Measurements from ENCODE around the gene SMIM35.

The SMIM35 gene

DNA sequence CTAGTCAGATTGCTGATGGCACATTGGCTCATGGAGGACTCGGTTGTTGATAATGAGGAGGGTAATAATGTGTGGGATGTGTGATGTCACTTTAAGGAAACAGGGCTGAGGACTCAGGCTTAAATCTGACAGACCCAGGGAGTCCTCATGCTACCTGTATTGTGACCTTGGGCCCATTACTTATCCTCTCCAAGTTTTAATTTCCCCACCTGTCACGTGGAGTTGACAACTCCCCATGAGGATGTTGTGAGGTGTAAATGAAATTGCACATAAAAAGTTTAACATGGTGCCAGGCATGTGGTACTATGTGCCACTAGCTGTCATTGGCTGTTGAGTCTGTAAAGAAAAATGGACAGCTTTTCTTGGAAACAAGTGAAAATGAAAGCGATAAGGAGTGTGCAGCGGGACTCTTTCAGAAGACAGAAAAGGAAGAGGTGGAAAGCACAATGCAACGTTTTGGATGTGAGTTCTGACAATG is 85.2 kb downstream of the SMIM35 start:
- FAIRE-seq, result no peak

DNA sequence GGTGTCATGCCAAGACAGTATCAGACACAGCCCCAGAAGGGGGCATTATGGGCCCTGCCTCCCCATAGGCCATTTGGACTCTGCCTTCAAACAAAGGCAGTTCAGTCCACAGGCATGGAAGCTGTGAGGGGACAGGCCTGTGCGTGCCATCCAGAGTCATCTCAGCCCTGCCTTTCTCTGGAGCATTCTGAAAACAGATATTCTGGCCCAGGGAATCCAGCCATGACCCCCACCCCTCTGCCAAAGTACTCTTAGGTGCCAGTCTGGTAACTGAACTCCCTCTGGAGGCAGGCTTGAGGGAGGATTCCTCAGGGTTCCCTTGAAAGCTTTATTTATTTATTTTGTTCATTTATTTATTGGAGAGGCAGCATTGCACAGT is 85.9 kb downstream of the SMIM35 start:
- no peak for FAIRE-seq

DNA sequence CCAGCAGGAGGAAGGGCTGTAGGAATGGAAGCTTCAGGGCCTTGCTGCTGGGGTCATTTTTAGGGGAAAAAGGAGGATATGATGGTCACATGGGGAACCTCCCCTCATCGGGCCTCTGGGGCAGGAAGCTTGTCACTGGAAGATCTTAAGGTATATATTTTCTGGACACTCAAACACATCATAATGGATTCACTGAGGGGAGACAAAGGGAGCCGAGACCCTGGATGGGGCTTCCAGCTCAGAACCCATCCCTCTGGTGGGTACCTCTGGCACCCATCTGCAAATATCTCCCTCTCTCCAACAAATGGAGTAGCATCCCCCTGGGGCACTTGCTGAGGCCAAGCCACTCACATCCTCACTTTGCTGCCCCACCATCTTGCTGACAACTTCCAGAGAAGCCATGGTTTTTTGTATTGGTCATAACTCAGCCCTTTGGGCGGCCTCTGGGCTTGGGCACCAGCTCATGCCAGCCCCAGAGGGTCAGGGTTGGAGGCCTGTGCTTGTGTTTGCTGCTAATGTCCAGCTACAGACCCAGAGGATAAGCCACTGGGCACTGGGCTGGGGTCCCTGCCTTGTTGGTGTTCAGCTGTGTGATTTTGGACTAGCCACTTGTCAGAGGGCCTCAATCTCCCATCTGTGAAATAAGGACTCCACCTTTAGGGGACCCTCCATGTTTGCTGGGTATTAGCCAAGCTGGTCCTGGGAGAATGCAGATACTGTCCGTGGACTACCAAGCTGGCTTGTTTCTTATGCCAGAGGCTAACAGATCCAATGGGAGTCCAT is 86.5 kb downstream of the SMIM35 start:
- FAIRE-seq, result no peak

DNA sequence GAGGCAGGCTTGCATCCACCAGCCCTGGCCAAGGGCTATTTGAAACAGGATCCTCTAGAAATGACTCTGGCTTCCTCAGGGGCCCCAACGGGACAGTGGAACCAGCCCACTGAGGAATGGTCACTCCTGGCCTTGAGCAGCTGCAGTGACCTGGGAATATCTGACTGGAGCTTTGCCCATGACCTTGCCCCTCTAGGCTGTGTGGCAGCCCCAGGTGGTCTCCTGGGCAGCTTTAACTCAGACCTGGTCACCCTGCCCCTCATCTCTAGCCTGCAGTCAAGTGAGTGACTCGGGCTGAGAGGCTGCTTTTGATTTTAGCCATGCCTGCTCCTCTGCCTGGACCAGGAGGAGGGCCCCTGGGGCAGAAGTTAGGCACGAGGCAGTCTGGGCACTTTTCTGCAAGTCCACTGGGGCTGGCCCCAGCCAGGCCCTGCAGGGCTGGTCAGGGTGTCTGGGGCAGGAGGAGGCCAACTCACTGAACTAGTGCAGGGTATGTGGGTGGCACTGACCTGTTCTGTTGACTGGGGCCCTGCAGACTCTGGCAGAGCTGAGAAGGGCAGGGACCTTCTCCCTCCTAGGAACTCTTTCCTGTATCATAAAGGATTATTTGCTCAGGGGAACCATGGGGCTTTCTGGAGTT is 87.3 kb downstream of the SMIM35 start:
- FAIRE-seq, result no peak

DNA sequence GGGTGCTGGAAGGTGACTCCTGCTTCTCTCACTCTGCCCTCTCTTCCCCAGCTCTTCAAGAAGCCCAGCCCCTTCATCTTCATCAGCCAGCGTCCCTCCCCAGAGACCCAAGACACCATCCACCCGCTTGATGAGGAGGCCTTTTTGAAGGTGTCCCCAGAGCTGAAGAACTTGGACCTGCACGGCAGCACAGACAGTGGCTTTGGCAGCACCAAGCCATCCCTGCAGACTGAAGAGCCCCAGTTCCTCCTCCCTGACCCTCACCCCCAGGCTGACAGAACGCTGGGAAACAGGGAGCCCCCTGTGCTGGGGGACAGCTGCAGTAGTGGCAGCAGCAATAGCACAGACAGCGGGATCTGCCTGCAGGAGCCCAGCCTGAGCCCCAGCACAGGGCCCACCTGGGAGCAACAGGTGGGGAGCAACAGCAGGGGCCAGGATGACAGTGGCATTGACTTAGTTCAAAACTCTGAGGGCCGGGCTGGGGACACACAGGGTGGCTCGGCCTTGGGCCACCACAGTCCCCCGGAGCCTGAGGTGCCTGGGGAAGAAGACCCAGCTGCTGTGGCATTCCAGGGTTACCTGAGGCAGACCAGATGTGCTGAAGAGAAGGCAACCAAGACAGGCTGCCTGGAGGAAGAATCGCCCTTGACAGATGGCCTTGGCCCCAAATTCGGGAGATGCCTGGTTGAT is 88.0 kb downstream of the SMIM35 start:
- no peak for FAIRE-seq

GRCh38 chr11:117997823-117998579 is 88.8 kb downstream of the SMIM35 start:
- no peak for FAIRE-seq

- FAIRE-seq, result no peak
These were observed 89.4 kb downstream of the SMIM35 start for GRCh38 chr11:117997406-117997805.

DNA sequence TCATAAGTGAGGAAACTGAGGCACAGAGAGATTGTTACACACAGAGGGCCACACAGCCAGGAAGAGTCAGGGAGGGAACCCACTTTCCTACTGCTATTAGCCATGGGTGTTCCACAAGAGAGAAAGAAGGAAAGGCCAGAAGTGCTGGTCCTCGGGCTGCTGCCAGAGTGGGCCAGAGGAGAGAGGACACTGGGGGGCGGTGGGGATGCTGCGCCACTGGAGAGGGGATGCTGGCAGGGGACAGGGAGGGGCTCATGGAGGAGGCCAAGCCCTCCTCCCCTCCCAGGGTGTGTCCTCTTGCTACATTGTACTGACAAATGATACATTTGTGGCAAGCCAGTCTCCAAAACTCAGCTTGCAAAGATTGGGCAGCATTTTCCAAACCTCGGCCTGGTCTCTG is 90.7 kb downstream of the SMIM35 start:
- FAIRE-seq, result no peak

- FAIRE-seq, result no peak
These were observed 91.3 kb downstream of the SMIM35 start for GRCh38 chr11:117995472-117995871.

DNA sequence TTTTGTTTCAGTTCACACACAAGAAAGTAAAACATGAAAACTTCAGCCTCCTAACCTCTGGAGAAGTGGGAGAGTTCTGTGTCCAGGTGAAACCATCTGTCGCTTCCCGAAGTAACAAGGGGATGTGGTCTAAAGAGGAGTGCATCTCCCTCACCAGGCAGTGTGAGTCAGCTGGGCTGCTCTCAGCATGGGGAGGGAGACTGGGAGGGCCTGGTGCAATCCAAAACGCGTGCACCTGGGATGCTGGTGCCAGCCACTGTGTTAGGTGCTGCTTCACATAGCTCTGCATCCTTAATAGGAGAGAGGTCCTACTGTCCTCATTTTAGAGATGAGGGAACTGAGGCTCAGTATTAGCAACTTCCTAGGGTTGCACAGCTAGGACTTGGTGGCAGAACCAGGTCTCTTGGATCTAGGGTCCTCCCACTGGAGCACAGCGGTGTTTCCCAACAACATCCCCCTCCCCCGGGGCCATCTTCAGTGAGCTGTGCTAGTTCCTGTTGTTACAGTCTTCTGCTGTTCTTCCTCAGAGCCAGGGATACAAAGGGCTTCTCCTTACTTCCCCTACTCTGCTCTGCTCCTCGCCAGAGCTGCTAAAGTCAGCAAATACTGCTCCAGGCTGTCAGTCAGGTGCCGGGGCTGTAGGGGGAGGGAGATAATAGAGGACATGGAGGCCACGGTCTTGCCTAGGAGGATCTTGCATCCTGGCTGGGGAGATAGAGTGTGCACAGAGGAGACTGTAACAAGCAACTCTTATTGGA is 92.6 kb downstream of the SMIM35 start:
- no peak for FAIRE-seq

GRCh38 chr11:117992620-117993019 is 94.1 kb downstream of the SMIM35 start:
- FAIRE-seq, result no peak

GRCh38 chr11:117992136-117992535 is 94.6 kb downstream of the SMIM35 start:
- FAIRE-seq, result no peak

DNA sequence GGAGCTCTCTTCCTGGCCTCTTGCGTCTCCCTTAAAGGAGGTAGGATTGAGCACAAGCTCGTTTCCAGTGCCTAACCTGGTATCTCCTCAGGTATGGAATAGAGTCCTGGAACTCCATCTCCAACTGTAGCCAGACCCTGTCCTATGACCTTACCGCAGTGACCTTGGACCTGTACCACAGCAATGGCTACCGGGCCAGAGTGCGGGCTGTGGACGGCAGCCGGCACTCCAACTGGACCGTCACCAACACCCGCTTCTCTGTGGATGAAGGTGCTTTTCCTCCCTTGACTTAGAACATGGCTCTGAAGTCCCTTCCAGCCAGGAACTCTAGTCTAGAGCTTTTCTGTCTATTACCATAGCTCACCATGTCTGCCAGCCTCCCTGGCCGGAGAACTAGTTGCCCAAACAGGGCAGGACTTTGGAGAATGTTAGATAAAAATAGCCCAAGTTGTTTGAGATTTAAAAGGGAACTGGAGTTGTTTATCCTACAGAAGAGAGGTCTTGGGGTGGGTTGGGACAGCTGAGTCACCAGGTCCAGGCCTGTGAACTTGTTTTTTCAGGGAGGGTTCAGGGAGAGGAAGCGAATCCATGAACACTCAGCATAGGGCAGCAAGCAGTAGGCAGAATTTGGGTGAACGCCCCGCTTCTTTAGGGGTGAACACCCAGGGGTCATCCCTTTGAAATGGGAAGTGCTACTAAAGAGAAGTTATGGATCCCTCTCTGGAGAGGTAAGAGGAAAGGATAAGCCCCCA is 97.2 kb downstream of the SMIM35 start:
- FAIRE-seq, result no peak

GRCh38 chr11:117986981-117987574 is 99.7 kb downstream of the SMIM35 start:
- no peak for FAIRE-seq

GRCh38 chr11:117985953-117986887 is 100.5 kb downstream of the SMIM35 start, which contains the start of gene IL10RA:
TSS of gene IL10RA (plus strand) at chr11:117986394. CDS start at chr11:117986468, 74 bp downstream.
- no peak for FAIRE-seq

DNA sequence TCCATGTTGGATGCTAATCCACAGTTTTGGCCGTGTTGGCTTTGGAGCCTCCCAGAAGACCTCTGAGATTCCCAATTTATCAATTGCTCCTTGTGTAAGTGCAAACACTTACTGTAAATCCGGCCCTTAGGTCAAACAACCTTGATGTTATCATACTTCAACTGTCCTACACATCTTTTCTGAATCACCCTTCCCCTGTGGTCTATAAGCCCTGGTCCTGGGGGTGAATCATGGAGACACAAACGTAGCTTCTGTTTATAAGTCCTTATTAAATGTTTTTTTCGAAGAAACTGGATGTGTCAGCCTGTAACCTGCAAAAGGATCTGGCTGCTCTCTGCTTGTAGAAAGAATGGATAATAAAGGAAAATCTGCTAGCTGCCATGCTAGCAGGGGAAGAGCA is 102.3 kb downstream of the SMIM35 start:
- FAIRE-seq, result no peak

DNA sequence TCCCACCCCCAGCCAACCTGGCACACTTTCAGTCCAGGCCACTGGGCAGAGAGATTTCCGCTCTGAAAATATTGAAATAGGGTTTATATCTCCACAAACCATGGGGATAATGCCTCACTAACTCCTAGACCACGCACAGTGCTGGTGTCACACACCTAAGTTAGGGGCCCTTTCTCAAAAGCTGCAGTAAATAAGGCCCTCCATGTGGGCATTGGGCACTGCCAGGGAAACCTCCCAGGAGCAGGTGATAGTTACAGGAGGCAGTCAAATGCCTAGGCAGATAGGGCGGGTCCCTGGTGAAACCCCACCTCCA is 103.6 kb downstream of the SMIM35 start:
- no peak for FAIRE-seq

DNA sequence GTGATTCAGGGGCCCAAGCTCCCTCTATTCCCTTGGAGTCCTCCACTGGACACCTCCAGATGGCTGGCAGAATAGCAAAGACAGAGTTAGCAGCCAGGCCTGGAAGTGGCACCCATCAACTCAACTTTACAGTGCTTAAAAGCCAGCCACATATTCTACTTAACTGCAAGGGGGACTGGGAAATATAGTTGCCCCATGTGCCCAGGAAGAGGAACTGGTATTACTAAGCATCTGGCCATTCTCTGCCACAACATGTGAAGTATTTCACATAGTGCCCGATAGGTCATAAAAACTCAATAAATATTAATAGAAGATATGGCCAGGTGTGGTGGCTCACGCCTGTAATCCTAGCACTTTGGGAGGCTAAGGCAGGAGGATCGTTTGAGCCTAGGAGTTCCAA is 106.0 kb downstream of the SMIM35 start:
- FAIRE-seq, result no peak

- FAIRE-seq, result no peak
These were observed 106.5 kb downstream of the SMIM35 start for GRCh38 chr11:117980280-117980679.
